T-helper 1 cell treated with Interleukin-12 subunit alpha and Interleukin-12 subunit beta and Interleukin-4 antibody, amounts not matched to agents 30 ng/mL and 1 ng/mL, for 36 hours (primary cell): ENCODE results near the gene CUL5. TPM values are rescaled to one million over a fixed set of nuclear protein-coding genes. Genes with fewer than 3 reads are reported as not detected.

Experiments used
- total RNA-seq: library from RNA; stranded (reverse); gene quantifications from 2 replicates; pipeline ENCODE4 v1.2.3, GENCODE V29; 2022

CUL5 gene
- total RNA-seq, 1 donor from 2014 or later, result 35.8 TPM

Other genes starting within 250 kb of the CUL5 start
- gene SLC35F2, start 150.1 kb upstream of the CUL5 start, total RNA-seq, result 14.3 and 15.4 TPM in 2 replicates
- gene RAB39A, start 80.5 kb upstream of the CUL5 start, total RNA-seq, result 0.12 TPM in 1 of 2 replicates, not detected in the other
- 38.8 and 44.8 TPM in 2 replicates for gene ACAT1, start 112.7 kb downstream of the CUL5 start, total RNA-seq
- 33.1 and 35.3 TPM in 2 replicates for gene NPAT, start 213.7 kb downstream of the CUL5 start, total RNA-seq
- 99.0 and 107 TPM in 2 replicates for gene ATM, start 214.2 kb downstream of the CUL5 start, total RNA-seq